T-helper 17 cell (primary cell): ENCODE measurements around the gene RPRML. TPM values are rescaled to one million over a fixed set of nuclear protein-coding genes. Genes with fewer than 3 reads are reported as not detected.
"Not testable (repeated sequence)": the region's sequence is repeated elsewhere in the genome, so short reads cannot be mapped to it uniquely, and the experiment has no call there.

Experiments
- ATAC-seq: fragments of 150-1000 bp; cut with Tn5 transposase; 2 replicates; pipeline ENCODE4 v1.10.0; 2021; ENCODE audit warnings: mild to moderate bottlenecking, moderate library complexity
- DNase-seq, 3 donors: peaks; one replicate each; pipeline versions ENCODE4 v3.0.0 to v3.0.0-alpha.2; 2020 to 2021
- H3K9me3 ChIP-seq: one replicate; pipeline ENCODE4 v1.7.0; 2013; ENCODE audit warnings: low read length, mild to moderate bottlenecking; ENCODE audit not compliant: control insufficient read depth, poor library complexity, severe bottlenecking
- H3K27ac Mint-ChIP-seq: one replicate; pipeline ENCODE4 v1.8.0; 2022; ENCODE audit warnings: mild to moderate bottlenecking, moderate library complexity, mixed read lengths
- H3K27me3 Mint-ChIP-seq: one replicate; pipeline ENCODE4 v1.8.0; 2022; ENCODE audit warnings: mixed read lengths
- H3K36me3 Mint-ChIP-seq: one replicate; pipeline ENCODE4 v1.8.0; 2022; ENCODE audit warnings: low read depth, mixed read lengths
- H3K4me1 Mint-ChIP-seq: one replicate; pipeline ENCODE4 v1.8.0; 2022; ENCODE audit warnings: mild to moderate bottlenecking, mixed read lengths
- H3K4me3 Mint-ChIP-seq: one replicate; pipeline ENCODE4 v1.8.0; 2022; ENCODE audit warnings: mild to moderate bottlenecking, moderate library complexity, mixed read lengths
- total RNA-seq, 4 donors: library from RNA in 2 of 4; stranded (reverse) in 2 of 4; gene quantifications; one replicate each; pipeline ENCODE4 v1.2.3 and lab custom pipeline; 2022 to 2026

The RPRML gene
- total RNA-seq, 2 donors from 2014 or later: not detected

DNA sequence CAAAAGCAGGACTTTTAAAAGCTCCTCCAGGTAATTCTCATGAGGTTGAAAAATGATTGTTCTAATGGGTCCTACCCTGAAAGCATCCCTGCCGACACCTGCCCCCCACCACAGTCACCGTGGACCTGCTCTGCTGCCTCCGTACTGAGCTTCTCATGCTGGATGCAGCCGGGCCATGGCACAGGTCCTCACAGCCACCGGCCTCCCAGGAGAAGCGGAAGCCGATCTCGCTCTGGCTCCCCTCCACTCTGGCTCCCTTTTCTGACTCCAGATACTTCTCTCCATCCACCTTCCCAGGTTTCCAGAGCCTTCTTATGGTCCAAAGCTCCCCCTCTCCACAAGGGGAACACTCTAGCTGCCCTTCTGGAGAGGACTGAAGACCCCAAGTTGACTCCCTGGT is 10.2 kb downstream of the RPRML start:
- H3K9me3 ChIP-seq: no peaks in the 10 kb centered on the region
- no peaks in the 10 kb centered on the region for H3K4me1 Mint-ChIP-seq
- H3K27me3 Mint-ChIP-seq: peaks cover 6% of the 10 kb centered on the region
- peaks cover 22% of the 10 kb centered on the region for H3K36me3 Mint-ChIP-seq
- H3K27ac Mint-ChIP-seq: no peak overlapping the region
- ATAC-seq: no peak
- no peak overlapping the region for H3K4me3 Mint-ChIP-seq
- DNase-seq: no peak

DNA sequence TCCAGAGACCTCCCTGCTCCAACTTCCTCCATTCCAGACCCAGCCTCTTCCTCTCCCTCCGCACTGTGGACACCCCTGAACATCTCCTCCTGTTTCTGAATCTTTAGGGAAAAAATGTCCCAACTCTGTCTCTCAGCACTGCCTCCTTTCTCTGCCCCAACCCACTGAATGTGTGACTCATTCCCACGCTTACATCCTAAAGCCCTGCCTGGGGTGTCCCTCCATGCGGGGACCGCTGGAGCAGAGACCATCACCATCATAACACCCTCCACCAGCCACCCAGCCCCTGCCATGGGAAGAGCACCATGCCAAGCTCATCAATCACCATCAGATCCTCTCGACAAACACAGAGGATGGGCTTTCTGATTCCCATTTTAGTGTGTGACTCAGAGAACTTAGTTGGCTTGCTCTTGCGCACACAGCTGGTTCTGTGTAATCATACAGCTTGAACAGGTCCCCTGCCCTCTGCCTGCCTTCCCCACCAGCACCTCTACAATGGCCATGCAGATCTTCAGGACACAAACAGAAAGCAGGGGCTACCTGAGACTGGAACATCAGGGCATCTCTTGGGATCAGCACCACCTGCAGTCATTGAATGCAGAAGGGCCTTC is 10.7 kb downstream of the RPRML start:
- H3K27ac Mint-ChIP-seq: no peak overlapping the region
- H3K4me3 Mint-ChIP-seq: no peak overlapping the region
- no peaks in the 10 kb centered on the region for H3K4me1 Mint-ChIP-seq
- DNase-seq (no peak), ATAC-seq (no peak)
- H3K36me3 Mint-ChIP-seq: peaks cover 20% of the 10 kb centered on the region
- H3K27me3 Mint-ChIP-seq: peaks cover 4% of the 10 kb centered on the region
- H3K9me3 ChIP-seq: no peaks in the 10 kb centered on the region

DNA sequence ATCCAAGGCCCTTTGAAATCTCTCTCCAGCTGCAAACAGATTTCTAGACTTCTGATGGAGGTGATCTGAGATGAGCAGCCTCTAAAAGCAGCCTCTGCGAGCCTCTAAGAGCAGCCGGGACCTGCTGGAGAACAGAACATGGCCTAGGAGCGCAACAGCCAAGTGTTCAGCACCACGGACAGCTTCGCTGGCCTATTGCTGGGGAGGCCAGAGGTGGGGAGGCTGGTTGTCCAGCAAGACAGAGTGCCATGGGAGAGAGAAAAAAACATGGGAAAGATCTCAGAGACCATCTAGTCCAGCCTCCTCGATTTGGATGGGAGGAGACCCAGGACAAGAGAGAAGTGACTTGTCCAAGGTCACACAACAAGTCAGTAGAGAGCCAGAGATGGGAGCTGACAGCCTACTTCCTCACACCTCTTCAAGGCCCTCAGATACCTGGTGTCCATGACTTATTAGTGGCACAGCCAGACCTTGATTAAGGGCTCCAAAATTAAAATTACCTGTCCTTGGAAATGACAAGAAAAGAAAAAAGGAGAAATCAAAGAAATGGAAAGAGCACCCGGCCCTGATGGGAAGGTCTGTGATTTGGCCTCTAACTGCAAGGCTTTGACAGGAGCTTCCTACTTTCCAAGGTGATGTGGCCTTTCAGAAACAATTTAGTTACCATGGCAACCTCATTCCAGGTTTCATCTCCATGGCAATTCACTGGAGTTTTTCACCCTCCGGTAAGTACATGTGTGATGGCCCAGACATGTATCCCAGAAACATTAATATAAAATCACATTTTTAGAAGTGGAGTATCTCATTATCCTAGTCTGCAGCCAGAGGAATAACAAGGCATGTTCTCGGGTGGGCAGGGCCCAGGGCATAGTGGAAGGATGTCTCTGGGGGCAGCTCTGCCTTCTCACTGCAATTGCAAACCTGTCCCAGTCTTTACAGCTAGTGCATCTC is 14.5 kb downstream of the RPRML start:
- Mint-ChIP-seq H3K4me3 (no peak overlapping the region), H3K27me3 (peaks cover 4% of the 10 kb centered on the region), H3K4me1 (peaks cover 3% of the 10 kb centered on the region), H3K36me3 (peaks cover 13% of the 10 kb centered on the region), H3K27ac (no peak overlapping the region)
- DNase-seq (no peak), ATAC-seq (no peak)
- H3K9me3 ChIP-seq: no peaks in the 10 kb centered on the region

DNA sequence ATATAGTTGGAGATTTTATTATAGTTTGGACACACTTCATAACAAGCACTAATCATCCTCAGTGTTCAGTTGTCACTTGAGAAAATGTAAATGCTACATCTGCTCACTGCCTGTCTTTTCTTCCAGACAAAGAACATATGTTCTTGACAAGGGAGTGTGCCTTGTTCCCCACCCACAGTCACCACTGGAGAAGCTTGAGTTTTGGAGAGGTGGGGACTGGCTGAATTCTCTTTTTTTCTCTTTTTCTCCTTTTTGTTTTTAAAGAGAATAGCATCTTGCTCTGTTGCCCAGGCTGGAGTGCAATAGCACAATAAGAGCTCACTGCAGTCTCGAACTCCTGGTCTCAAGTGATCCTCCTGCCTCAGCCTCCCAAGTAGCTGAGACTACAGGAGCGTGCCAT is 15.5 kb downstream of the RPRML start:
- H3K27ac Mint-ChIP-seq: no peak overlapping the region

DNA sequence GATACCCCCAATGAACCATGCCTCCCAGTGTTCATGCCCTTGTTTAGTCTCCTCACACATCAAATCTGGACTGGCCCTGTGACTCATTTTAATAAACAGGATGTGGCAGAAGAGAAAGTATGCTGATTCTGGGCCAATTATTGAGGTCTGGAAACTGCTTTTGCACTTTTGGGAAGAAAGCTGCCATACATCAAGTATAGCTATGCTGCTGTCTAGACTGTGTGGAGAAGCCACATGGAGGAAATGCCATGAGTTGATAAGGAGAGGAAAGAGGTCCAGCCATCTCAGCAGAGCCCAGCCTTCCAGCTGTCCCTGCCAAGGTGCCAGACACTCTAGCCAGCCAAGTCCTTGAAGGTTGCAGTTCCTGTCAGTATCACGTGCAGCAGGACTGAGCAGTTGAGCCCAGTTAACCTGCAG is 16.7 kb downstream of the RPRML start:
- no peak overlapping the region for H3K27ac Mint-ChIP-seq
- H3K4me1 Mint-ChIP-seq: peaks cover 3% of the 10 kb centered on the region
- DNase-seq (no peak), ATAC-seq (no peak)
- no peaks in the 10 kb centered on the region for H3K9me3 ChIP-seq
- H3K27me3 Mint-ChIP-seq: peaks cover 4% of the 10 kb centered on the region
- peaks cover 8% of the 10 kb centered on the region for H3K36me3 Mint-ChIP-seq
- no peak overlapping the region for H3K4me3 Mint-ChIP-seq

More for the DNA sequence above, 15.5 kb downstream of the RPRML start:
- DNase-seq (no peak), ATAC-seq (no peak)
- Mint-ChIP-seq H3K4me3 (no peak overlapping the region), H3K27me3 (peaks cover 4% of the 10 kb centered on the region), H3K36me3 (peaks cover 11% of the 10 kb centered on the region), H3K4me1 (peaks cover 3% of the 10 kb centered on the region)
- no peaks in the 10 kb centered on the region for H3K9me3 ChIP-seq

DNA sequence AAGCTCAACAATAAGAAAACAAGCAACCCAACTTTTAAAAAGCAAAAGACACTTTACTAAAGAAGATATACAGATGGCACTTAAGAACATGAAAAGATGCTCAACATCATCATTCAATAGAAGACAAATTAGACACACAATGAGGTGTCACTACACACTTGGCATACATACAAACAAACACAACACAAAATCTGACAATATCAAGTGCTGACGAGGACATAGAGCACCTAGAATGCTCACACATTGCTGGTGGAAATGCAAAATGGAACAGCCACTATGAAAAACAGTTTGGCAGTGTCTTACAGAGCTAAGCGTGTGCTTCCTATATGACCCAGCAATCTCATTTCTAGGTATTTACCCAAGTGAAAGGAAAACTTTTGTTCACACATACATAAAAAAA is 18.9 kb downstream of the RPRML start:
- H3K4me3 Mint-ChIP-seq: no peak overlapping the region
- no peak for ATAC-seq
- peaks cover 11% of the 10 kb centered on the region for H3K36me3 Mint-ChIP-seq
- H3K27ac Mint-ChIP-seq: no peak overlapping the region
- DNase-seq: no peak
- peaks cover 4% of the 10 kb centered on the region for H3K27me3 Mint-ChIP-seq
- peaks cover 3% of the 10 kb centered on the region for H3K4me1 Mint-ChIP-seq
- no peaks in the 10 kb centered on the region for H3K9me3 ChIP-seq

DNA sequence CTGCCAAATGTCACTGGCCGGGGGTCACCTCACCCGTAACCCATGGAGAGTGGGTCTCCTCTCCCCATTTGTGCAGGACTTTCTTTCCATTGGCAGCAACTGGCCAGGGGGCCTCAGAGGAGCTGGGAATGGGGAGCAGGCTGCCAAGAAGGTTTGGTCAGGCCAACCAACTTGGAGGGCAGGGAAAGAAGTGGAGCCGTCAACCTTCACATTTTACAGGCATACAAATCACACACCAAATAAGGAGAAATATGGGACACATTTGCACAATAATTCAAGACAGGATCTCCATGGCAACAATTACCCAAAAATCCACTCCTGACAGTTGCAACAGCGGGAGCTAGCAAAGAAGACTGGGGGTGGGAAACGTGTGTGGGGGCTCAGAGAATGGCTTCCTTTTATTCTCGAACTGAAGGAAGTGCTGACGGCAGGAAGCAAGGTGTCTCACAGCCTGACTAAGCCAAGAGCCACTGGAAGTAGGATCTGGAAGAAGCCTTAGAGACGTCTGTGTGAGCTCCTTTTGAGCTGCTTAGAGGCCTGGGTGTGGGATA is 20.9 kb downstream of the RPRML start:
- ATAC-seq (no peak), DNase-seq (no peak)
- no peaks in the 10 kb centered on the region for H3K27me3 Mint-ChIP-seq
- peaks cover 3% of the 10 kb centered on the region for H3K4me1 Mint-ChIP-seq
- H3K9me3 ChIP-seq: no peaks in the 10 kb centered on the region
- no peak overlapping the region for H3K4me3 Mint-ChIP-seq
- H3K36me3 Mint-ChIP-seq: peaks cover 11% of the 10 kb centered on the region
- H3K27ac Mint-ChIP-seq: no peak overlapping the region

DNA sequence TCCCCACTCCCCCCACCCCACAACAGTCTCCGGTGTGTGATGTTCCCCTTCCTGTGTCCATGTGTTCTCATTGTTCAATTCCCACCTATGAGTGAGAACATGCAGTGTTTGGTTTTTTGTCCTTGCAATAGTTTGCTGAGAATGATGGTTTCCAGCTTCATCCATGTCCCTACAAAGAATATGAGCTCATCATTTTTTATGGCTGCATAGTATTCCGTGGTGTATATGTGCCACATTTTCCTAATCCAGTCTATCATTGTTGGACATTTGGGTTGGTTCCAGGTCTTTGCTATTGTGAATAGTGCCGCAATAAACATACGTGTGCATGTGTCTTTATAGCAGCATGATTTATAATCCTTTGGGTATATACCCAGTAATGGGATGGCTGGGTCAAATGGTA is 25.9 kb downstream of the RPRML start:
- H3K36me3 Mint-ChIP-seq: peaks cover 11% of the 10 kb centered on the region
- not testable (repeated sequence) for H3K27ac Mint-ChIP-seq, H3K27me3 Mint-ChIP-seq, ATAC-seq, H3K4me1 Mint-ChIP-seq, DNase-seq, H3K4me3 Mint-ChIP-seq, H3K9me3 ChIP-seq

DNA sequence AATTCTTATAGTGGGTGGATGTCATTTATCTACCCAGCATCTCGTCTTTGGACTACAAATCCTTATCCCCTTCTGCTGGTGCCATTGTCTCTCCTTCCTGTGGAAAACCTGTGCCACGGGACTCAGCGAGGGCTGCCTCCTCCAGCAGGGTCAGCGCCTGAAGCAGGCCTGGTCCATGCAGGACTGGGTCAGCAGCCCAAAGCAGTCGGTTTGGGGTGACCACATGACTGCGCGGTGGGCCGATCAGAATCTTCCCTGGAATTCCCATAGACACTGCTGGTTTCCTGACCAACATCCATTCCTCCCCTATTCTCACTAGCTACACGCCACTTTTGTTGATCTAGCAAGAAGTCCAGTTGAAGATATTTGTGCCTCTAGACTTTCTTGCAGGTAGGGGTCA is 26.9 kb downstream of the RPRML start:
- DNase-seq: no peak
- Mint-ChIP-seq H3K4me1 (peaks cover 6% of the 10 kb centered on the region), H3K36me3 (peaks cover 7% of the 10 kb centered on the region), H3K27me3 (no peaks in the 10 kb centered on the region), H3K4me3 (no peak overlapping the region), H3K27ac (peak overlapping the region; percentile 34)
- ATAC-seq: no peak
- no peaks in the 10 kb centered on the region for H3K9me3 ChIP-seq

DNA sequence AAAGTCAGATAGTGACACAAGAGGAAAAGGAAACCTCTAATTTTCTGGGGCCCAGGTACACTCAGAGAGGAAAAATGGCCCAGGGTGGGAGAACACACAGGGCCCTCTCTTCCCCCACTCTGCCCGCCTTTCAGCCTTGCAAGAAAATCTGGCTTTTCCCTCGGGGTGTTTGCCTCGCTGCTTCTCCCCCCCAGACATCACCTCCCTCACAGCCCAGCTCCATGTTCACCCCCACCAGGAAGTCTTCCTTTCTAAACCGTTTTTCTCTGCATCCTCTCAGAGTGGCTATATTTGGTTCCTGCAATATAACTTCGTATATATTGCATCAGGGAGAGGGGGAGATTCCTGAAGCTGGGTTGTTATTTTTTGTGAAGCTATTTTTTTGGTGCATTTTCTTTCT is 27.3 kb downstream of the RPRML start:
- H3K27ac Mint-ChIP-seq: peak overlapping the region; percentile 34
- no peak for DNase-seq
- no peaks in the 10 kb centered on the region for H3K9me3 ChIP-seq
- peaks cover 6% of the 10 kb centered on the region for H3K4me1 Mint-ChIP-seq
- H3K4me3 Mint-ChIP-seq: no peak overlapping the region
- H3K27me3 Mint-ChIP-seq: no peaks in the 10 kb centered on the region
- H3K36me3 Mint-ChIP-seq: peaks cover 6% of the 10 kb centered on the region
- ATAC-seq: no peak

DNA sequence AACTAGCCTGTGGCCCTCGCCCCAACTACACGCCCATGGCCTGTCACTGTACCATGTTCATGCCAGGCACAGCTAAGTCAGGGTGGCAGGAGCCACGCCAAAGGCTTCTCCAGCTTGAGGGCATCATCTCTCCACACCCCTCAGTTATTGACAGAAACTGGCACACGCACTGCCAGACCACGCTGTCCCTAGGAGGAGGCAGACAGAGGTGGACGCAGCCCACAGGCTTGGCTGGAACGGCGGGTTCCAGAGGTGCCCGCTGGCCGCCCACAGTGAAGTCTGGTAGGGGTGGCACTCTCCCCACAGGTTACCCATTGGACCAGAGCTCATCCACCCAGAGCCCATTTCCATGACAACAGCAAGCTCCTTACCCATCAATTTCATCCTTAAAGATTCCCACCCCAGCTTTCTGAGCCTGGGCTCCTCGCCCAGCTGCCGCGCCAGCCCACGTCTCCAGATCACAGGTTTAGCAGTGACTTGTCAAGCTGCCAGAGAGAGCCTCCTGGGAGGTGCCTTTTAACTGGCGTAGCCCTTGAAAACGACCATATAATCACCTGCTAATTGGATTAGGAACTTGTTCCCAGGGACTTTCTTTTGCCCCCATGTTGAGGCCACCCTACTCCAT is 27.9 kb downstream of the RPRML start:
- no peak for ATAC-seq
- no peak for DNase-seq
- Mint-ChIP-seq H3K27ac (no peak overlapping the region), H3K36me3 (peaks cover 3% of the 10 kb centered on the region), H3K4me3 (no peak overlapping the region), H3K4me1 (peaks cover 6% of the 10 kb centered on the region), H3K27me3 (no peaks in the 10 kb centered on the region)
- H3K9me3 ChIP-seq: no peaks in the 10 kb centered on the region

DNA sequence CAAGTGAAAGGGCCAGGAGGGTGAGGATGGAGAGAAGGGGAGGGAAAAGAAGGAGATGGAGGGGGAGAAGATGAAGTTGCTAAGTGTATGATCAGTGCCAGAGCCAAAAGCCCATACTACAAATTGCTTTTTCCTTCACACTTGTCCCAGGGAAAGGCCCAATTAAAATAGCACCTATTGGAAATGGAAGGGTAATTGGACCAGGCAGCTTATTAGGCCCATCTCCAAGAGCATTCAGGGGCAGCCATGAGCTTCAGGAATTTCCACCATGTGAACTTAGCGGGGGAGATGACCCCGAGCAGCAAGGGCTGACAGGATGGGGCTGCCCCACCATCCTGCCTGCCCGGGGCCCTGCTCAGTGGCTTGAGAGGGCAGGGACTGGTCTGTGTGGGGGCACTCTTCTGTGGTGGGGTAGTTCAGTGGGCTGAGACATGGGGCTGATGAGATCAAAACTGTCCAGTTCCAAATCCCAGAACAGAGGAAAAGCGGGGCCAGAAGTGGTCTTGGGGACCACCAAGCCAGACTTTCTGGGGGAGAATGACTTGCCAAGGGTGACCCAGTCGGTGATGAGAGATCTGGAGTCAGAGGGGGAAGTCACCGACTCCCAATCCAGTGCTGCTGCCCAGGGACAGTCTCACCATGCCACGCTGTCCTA is 28.6 kb downstream of the RPRML start:
- Mint-ChIP-seq H3K4me3 (no peak overlapping the region), H3K27ac (no peak overlapping the region), H3K27me3 (no peaks in the 10 kb centered on the region), H3K4me1 (peaks cover 6% of the 10 kb centered on the region), H3K36me3 (peaks cover 2% of the 10 kb centered on the region)
- DNase-seq: no peak
- H3K9me3 ChIP-seq: no peaks in the 10 kb centered on the region
- ATAC-seq: no peak
